Choroid plexus epithelial cell (primary cell): ENCODE results near the gene AQR.
A peak's percentile ranks its signal among the peaks of the same experiment; 100 is the strongest.

Source experiments
- DNase-seq: peaks from one replicate; pipeline ENCODE4 v3.0.0-alpha.2; 2010; ENCODE audit warnings: low read depth
- H3K4me3 ChIP-seq: 2 replicates; pipeline ENCODE4 v1.5.1; 2011; ENCODE audit warnings: low read depth, mild to moderate bottlenecking, control low read depth, low read length, moderate library complexity
- TF ChIP-seq, protein P1 (sequence below): conservative IDR thresholded peaks from 2 replicates; pipeline ENCODE4 v1.5.1; 2011; ENCODE audit warnings: low read depth, mild to moderate bottlenecking, control low read depth, inconsistent platforms, low read length, moderate library complexity

The AQR gene

GRCh38 chr15:34904527-34904926 lies 65.0 kb downstream of the AQR start:
- TF ChIP-seq, protein P1, sequence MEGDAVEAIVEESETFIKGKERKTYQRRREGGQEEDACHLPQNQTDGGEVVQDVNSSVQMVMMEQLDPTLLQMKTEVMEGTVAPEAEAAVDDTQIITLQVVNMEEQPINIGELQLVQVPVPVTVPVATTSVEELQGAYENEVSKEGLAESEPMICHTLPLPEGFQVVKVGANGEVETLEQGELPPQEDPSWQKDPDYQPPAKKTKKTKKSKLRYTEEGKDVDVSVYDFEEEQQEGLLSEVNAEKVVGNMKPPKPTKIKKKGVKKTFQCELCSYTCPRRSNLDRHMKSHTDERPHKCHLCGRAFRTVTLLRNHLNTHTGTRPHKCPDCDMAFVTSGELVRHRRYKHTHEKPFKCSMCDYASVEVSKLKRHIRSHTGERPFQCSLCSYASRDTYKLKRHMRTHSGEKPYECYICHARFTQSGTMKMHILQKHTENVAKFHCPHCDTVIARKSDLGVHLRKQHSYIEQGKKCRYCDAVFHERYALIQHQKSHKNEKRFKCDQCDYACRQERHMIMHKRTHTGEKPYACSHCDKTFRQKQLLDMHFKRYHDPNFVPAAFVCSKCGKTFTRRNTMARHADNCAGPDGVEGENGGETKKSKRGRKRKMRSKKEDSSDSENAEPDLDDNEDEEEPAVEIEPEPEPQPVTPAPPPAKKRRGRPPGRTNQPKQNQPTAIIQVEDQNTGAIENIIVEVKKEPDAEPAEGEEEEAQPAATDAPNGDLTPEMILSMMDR = no peak
- no peak overlapping the region for H3K4me3 ChIP-seq
- peak; percentile 6 for DNase-seq

DNA sequence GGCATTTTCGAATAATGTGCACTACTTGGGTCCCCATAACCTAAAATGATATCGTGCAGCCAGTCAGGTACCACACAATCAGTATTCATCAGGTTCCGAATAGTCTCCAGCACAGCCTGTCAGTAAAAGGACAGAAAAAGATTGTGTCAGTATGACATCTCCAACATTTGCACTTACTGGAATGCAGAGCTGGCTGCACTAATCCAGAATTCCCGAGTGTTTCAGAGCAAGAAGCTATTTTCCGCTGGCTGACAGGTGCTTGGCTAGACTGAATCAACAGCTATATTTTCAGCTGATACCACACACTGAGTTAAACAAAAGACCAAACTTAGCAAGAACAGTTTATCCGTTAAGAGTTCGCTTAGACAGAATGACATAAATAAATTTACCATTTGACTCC lies 68.8 kb downstream of the AQR start:
- TF ChIP-seq, protein P1 = no peak
- no peak for DNase-seq
- no peak overlapping the region for H3K4me3 ChIP-seq

GRCh38 chr15:34896183-34896582 lies 73.4 kb downstream of the AQR start:
- TF ChIP-seq, protein P1 = no peak
- H3K4me3 ChIP-seq = no peak overlapping the region
- no peak for DNase-seq

GRCh38 chr15:34893967-34894366 lies 75.6 kb downstream of the AQR start:
- DNase-seq = no peak
- TF ChIP-seq, protein P1 = no peak
- H3K4me3 ChIP-seq = no peak overlapping the region

DNA sequence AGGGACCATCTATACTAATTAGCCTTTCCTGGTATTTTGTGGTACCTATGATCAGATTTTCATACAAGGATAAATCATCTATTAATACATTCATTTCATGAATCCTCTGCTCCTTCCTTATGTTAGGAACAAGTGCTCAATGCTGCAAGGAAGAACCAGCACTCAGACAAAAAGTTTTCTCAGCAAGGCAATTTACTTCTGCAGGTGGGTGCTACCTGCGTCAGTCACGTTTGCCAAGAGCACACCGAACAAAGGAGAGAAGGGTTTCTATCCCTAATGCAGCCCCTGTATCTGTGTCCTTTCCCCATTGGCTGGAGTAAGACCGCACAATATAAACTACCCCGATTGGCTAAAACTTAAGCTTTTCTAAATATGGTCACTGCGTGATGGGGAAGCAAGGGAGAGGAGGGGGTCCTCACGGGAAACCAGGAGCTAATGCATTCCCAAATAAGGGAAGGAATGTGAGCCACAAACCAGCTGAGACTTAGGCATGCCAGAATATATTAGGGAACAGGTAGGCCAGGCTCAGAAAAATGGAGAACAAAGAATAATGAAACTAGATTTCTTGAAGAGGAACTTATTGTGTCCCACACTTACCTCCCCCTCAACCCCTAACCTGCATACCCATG lies 76.5 kb downstream of the AQR start:
- TF ChIP-seq, protein P1 = no peak
- no peak overlapping the region for H3K4me3 ChIP-seq
- DNase-seq = no peak

GRCh38 chr15:34890424-34890823 lies 79.1 kb downstream of the AQR start:
- TF ChIP-seq, protein P1 = no peak
- peak; percentile 12 for DNase-seq
- no peak overlapping the region for H3K4me3 ChIP-seq

GRCh38 chr15:34889476-34889875 lies 80.1 kb downstream of the AQR start:
- TF ChIP-seq, protein P1 = no peak
- no peak overlapping the region for H3K4me3 ChIP-seq
- DNase-seq = peak; percentile 20
